Ammon's horn (tissue), 1 donor: ENCODE data around the gene GPD2.

Experiments used
- DNase-seq: peaks from one replicate; pipeline ENCODE4 v3.0.0-alpha.2; 2016; ENCODE audit warnings: low spot score

The GPD2 gene

GRCh38 chr2:156435718-156436496 is at the start of gene GPD2:
Gene GPD2 (plus strand): TSS chr2:156436379. CDS start chr2:156476106, 39,727 bp downstream.
- DNase-seq = peak; percentile 89

- no peak for DNase-seq
Observed at GRCh38 chr2:156394033-156394741, 42.0 kb upstream of the GPD2 start.

GRCh38 chr2:156396126-156396525 is 40.1 kb upstream of the GPD2 start:
- no peak for DNase-seq

- peak; percentile 6 for DNase-seq
Observed at GRCh38 chr2:156397229-156397628, 39.0 kb upstream of the GPD2 start.

GRCh38 chr2:156398176-156398575 is 38.0 kb upstream of the GPD2 start:
- DNase-seq = no peak

GRCh38 chr2:156399224-156399949 is 36.8 kb upstream of the GPD2 start:
- DNase-seq = no peak

GRCh38 chr2:156399950-156400705 is 36.1 kb upstream of the GPD2 start:
- peak; percentile 86 for DNase-seq

- DNase-seq = peak; percentile 88
Observed at GRCh38 chr2:156400706-156401678, 35.2 kb upstream of the GPD2 start.

- DNase-seq = no peak
Observed at GRCh38 chr2:156401861-156402260, 34.3 kb upstream of the GPD2 start.

GRCh38 chr2:156405586-156405985 is 30.6 kb upstream of the GPD2 start:
- peak; percentile 20 for DNase-seq

- no peak for DNase-seq
Observed at GRCh38 chr2:156411835-156412234, 24.3 kb upstream of the GPD2 start.

- no peak for DNase-seq
Observed at GRCh38 chr2:156421851-156422250, 14.3 kb upstream of the GPD2 start.

GRCh38 chr2:156423674-156424282 is 12.4 kb upstream of the GPD2 start:
- no peak for DNase-seq

GRCh38 chr2:156427074-156427473 is 9.1 kb upstream of the GPD2 start:
- no peak for DNase-seq

GRCh38 chr2:156429211-156429610 is 7.0 kb upstream of the GPD2 start:
- no peak for DNase-seq

GRCh38 chr2:156430236-156430979 is 5.8 kb upstream of the GPD2 start:
- DNase-seq = no peak

- DNase-seq = no peak
Observed at GRCh38 chr2:156430980-156431358, 5.2 kb upstream of the GPD2 start.

- DNase-seq = no peak
Observed at GRCh38 chr2:156434461-156435291, 1.5 kb upstream of the GPD2 start.

GRCh38 chr2:156435396-156435717 is 822 bp upstream of the GPD2 start:
- DNase-seq = no peak
